ENCODE measurements around the gene VPS9D1. TPM values are rescaled to one million over a fixed set of nuclear protein-coding genes. Genes with fewer than 3 reads are reported as not detected.

VPS9D1 gene
- polyA plus RNA-seq, 1 donor from 2014 or later: 29.9 TPM

- H3K9me2 ChIP-seq (ENCODE audit: insufficient read depth, low read length): no peaks in the 10 kb centered on the region
- H3K27me3 ChIP-seq (ENCODE audit: insufficient read depth, low read depth, low read length): no peaks in the 10 kb centered on the region
- no peak overlapping the region for H3K27ac ChIP-seq (ENCODE audit: low read length)
- no peak overlapping the region for H3K4me3 ChIP-seq (ENCODE audit: low read length)
- H4K20me1 ChIP-seq (ENCODE audit: insufficient read depth): no peaks in the 10 kb centered on the region
- no peaks in the 10 kb centered on the region for H3K79me2 ChIP-seq (replicated peaks; ENCODE audit: insufficient read depth, low read length)
- no peak overlapping the region for H3K9ac ChIP-seq (ENCODE audit: low read length)
- no peaks in the 10 kb centered on the region for H3K36me3 ChIP-seq (ENCODE audit: insufficient read depth, low read length)
- H3K9me3 ChIP-seq (ENCODE audit: low read length): no peaks in the 10 kb centered on the region
- no peak overlapping the region for H2AFZ ChIP-seq (ENCODE audit: low read depth, low read length)
- TF ChIP-seq SMC3 (conservative IDR thresholded peaks at IDR 0.05; ENCODE audit: poor library complexity) (no peak), TAF1 (IDR thresholded peaks at IDR 0.05; ENCODE audit: low read depth) (no peak), EZH2 (IDR thresholded peaks at IDR 0.05; ENCODE audit: borderline replicate concordance, insufficient read depth, low read length, poor library complexity, severe bottlenecking) (no peak), RAD21 (conservative IDR thresholded peaks at IDR 0.05) (no peak), MXI1 (conservative IDR thresholded peaks at IDR 0.05; ENCODE audit: poor library complexity, severe bottlenecking) (no peak), POLR2AphosphoS5 (IDR thresholded peaks at IDR 0.05) (no peak), CTCF (IDR thresholded peaks at IDR 0.05; ENCODE audit: poor library complexity, severe bottlenecking) (no peak)
- H3F3A ChIP-seq (ENCODE audit: insufficient read depth, low read length, poor library complexity, severe bottlenecking): no peaks in the 10 kb centered on the region
- H3K4me2 ChIP-seq (ENCODE audit: low read length): no peak overlapping the region
Measured at GRCh38 chr16:89708481-89708931, 12.2 kb downstream of the VPS9D1 start.

GRCh38 chr16:89707695-89708094, 13.0 kb downstream of the VPS9D1 start:
- H3F3A ChIP-seq (ENCODE audit: insufficient read depth, low read length, poor library complexity, severe bottlenecking): no peaks in the 10 kb centered on the region
- H4K20me1 ChIP-seq (ENCODE audit: insufficient read depth): no peaks in the 10 kb centered on the region
- no peaks in the 10 kb centered on the region for H3K9me2 ChIP-seq (ENCODE audit: insufficient read depth, low read length)
- no peaks in the 10 kb centered on the region for H3K9me3 ChIP-seq (ENCODE audit: low read length)
- H3K9ac ChIP-seq (ENCODE audit: low read length): no peak overlapping the region
- no peak overlapping the region for H3K27ac ChIP-seq (ENCODE audit: low read length)
- no peak overlapping the region for H2AFZ ChIP-seq (ENCODE audit: low read depth, low read length)
- TF ChIP-seq TAF1 (IDR thresholded peaks at IDR 0.05; ENCODE audit: low read depth) (no peak), REST (IDR thresholded peaks at IDR 0.05; ENCODE audit: borderline replicate concordance) (no peak), EP300 (conservative IDR thresholded peaks at IDR 0.05; ENCODE audit: poor library complexity, severe bottlenecking) (no peak), RAD21 (conservative IDR thresholded peaks at IDR 0.05) (no peak), MXI1 (conservative IDR thresholded peaks at IDR 0.05; ENCODE audit: poor library complexity, severe bottlenecking) (no peak), SMC3 (conservative IDR thresholded peaks at IDR 0.05; ENCODE audit: poor library complexity) (no peak), CTCF (IDR thresholded peaks at IDR 0.05; ENCODE audit: poor library complexity, severe bottlenecking) (no peak), POLR2AphosphoS5 (IDR thresholded peaks at IDR 0.05) (no peak), EZH2 (IDR thresholded peaks at IDR 0.05; ENCODE audit: borderline replicate concordance, insufficient read depth, low read length, poor library complexity, severe bottlenecking) (no peak)
- no peaks in the 10 kb centered on the region for H3K27me3 ChIP-seq (ENCODE audit: insufficient read depth, low read depth, low read length)
- H3K79me2 ChIP-seq (replicated peaks; ENCODE audit: insufficient read depth, low read length): no peaks in the 10 kb centered on the region
- H3K4me2 ChIP-seq (ENCODE audit: low read length): no peak overlapping the region
- H3K4me3 ChIP-seq (ENCODE audit: low read length): no peak overlapping the region
- H3K36me3 ChIP-seq (ENCODE audit: insufficient read depth, low read length): no peaks in the 10 kb centered on the region

All from neural cell (in vitro differentiated cells).